Stimulated activated CD8-positive, alpha-beta memory T cell treated with anti-CD3 and anti-CD28 coated beads, Interleukin-4, amount 100 ng/mL, for 48 hours (primary cell): Measurements from ENCODE around the gene DHX15.

ENCODE experiments used
- DNase-seq: peaks from one replicate; pipeline ENCODE4 v3.0.0-alpha.2; 2020

Gene DHX15

GRCh38 chr4:24582235-24582832, 2.0 kb downstream of the DHX15 start:
- no peak for DNase-seq

DNA sequence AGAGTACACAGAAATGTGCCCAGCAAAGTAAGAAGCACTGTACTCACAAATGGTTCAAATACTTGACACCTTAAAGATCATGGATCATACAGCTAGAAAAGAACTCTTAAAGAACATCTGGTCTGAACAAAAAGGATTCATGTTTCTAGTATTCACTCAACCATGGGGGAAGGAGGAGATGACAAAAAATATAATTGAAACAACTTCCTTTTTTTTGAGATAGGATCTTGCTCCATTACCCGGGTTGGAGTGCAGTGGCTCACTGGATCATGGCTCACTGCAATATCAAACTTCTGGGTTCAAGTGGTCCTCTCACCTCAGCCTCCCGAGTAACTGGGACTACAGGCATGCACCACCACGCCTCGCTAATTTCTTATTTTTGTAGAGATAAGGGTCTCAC, 6.0 kb downstream of the DHX15 start:
- DNase-seq: no peak

- no peak for DNase-seq
These were observed 8.1 kb downstream of the DHX15 start for GRCh38 chr4:24576276-24576675.

GRCh38 chr4:24574236-24574635, 10.1 kb downstream of the DHX15 start:
- DNase-seq: no peak

- no peak for DNase-seq
These were observed 10.8 kb downstream of the DHX15 start for GRCh38 chr4:24573582-24573981.

DNA sequence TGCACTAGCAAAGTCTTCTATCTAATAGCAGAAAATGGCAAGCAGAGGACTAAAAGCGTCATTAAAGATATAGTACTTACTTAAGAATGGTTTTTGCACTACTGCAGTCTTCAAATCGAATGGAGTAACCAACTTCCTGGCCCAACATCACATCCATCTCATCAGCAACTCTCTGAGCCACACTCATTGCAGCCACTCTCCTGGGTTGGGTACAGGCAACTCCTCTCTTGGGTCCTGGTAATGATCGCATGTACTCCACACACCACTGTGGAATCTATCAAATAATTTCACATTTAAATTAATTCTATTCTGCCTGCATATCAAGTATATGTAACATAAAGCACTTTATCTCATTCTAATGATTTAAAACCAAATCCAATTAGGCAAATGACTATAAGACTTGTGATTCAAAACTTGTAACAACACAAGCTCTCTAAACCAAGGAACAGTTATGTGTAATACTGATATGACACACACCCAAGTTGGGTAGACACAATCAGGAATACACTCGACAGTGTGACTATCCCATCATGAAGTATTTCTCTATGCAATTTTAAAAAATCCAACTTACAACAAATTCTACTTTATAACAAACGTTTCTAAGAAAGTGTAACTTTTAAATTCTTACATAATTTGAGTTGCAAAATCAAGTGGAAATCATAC, 13.6 kb downstream of the DHX15 start:
- DNase-seq: no peak

- DNase-seq: no peak
These were observed 14.2 kb downstream of the DHX15 start for GRCh38 chr4:24570172-24570571.

DNA sequence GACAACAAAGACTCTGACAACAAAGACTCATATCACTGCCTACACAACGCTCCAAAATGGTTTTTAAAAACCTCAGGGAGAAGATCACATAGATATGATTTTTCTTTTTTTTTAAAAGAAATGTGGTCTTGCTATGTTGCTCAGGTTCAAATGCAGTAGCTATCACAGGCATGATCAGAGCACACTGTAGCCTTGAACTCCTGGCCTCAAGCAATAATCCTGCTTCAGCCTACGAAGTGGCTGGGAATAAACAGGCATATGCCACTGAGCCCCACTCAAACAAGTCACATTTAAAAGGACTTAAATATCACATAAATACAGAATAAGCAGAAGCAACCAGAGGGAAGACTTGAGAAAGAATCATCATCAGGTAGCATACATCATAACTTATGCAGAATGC, 14.7 kb downstream of the DHX15 start:
- DNase-seq: no peak

GRCh38 chr4:24568425-24568824, 15.9 kb downstream of the DHX15 start:
- DNase-seq: no peak

DNA sequence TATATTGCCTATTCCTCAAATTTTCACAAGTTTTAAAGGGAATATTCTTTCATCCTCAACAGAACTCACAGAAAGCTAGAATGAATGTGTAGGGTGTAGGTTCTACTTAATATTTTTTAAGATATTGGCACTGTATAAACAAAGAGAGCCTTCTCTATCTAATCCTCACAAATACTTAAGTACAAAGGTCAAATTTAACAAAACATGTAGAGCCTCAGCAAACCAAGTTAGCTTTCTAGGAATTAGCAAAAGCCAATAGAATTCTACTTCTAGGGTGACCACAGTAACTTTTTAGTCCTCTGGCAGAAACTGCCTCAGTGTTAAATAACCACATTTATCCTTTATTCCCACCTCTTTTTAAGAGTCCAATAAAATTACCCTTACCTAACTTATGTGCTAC, 19.3 kb downstream of the DHX15 start:
- no peak for DNase-seq

- no peak for DNase-seq
These were observed 19.9 kb downstream of the DHX15 start for GRCh38 chr4:24564488-24564887.

DNA sequence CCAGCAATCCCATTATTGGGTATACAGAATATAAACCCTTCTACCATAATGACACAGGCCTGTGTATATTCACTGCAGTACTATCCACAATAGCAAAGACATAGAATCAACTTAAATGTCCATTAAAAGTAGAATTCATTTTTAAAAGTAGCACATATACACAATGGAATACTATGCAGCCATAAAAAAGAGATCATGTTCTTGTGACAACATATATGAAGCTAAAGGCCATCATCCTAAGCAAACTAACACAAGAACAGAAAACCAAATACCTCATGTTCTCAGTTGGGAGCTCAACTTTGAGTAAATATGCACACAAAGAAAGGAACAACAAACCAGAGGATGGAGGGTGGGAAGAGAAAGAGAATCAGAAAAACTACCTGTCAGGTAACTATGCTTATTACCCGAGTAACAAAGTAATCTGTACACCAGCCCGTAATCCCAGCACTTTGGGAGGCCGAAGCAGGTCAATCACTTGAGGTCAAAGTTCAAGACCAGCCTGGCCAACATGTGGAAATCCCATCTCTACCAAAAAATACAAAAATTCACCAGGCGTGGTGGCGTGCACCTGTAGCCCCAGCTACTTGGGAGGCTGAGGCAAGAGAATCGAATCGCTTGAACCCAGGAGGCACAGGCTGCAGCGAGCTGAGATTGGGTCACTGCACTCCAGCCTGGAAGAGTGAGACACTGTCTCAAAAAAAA, 22.8 kb downstream of the DHX15 start:
- no peak for DNase-seq

GRCh38 chr4:24560868-24561368, 23.4 kb downstream of the DHX15 start:
- no peak for DNase-seq

DNA sequence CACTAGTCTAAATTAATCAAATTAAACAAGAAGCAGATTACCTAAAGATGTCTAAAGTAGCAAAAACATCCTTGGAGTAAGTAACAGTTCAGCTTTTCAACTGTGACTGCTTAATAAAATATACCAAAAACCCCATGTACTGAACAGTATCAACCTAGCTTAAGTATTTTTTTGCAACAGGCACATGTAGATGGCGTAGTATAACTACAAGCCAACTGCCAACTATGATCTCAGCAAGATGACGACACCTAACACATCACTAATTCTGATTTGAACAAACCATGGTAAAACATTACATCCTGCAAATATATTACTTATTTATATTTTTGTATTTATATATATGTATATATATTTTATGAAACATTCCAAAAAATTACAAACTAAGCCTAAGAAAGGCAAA, 24.5 kb downstream of the DHX15 start:
- DNase-seq: no peak

- DNase-seq: no peak
These were observed 25.1 kb downstream of the DHX15 start for GRCh38 chr4:24559032-24559821.

GRCh38 chr4:24557026-24558025, 27.0 kb downstream of the DHX15 start:
- no peak for DNase-seq

- DNase-seq: no peak
These were observed 32.7 kb downstream of the DHX15 start for GRCh38 chr4:24551492-24552289.

- no peak for DNase-seq
These were observed 33.7 kb downstream of the DHX15 start for GRCh38 chr4:24550441-24551175.

GRCh38 chr4:24547979-24548378, 36.4 kb downstream of the DHX15 start:
- DNase-seq: no peak

DNA sequence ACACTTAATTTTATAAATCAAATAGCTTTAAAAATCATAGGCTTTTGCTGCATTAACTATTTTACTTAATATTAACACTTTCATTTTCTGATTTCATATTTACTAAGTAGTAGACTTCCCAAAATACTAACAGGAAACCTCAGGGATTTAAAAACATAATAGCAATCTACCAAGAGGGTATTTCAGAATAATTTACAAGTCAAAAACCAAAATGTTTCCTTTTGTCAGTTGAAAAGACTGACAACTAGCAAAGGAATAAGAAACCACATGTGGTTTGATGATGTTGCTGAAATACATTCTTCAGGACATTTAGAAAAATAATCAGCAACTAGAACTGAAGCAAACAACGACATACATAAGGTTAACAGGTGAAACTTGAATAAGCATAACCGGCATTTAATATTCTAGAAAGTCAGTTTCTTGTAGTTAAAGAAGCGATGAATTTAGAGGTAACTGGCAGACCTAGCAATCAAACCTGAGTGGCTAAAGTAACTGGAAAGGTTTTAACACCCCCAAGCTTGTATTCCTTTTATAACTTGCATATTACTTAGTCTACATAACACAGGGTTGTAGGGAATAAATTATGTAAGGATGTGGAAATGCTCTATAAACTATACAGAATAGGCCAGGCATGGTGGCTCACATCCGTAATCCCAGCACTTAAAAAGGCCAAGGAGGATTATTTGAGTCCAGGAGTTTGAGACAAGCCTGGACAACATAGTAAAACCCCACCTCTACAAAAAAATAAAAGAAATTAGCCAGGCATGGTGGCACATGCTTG, 40.0 kb downstream of the DHX15 start:
- DNase-seq: no peak
